K562 (cell line): ENCODE measurements around the gene ATP5MC3. TPM values are rescaled to one million over a fixed set of nuclear protein-coding genes. Genes with fewer than 3 reads are reported as not detected.

Source experiments
- ATAC-seq: fragments of 200-7000 bp; cut with Tn5 transposase; 3 replicates; pipeline ENCODE4 v1.9.1; 2020; ENCODE audit warnings: moderate library complexity
- BruUV-seq: library from RNA; stranded (reverse); fragments of 400-500 nt; replicated peaks from 2 replicates; lab custom pipeline; 2021; lab: Mats Ljungman, UMichigan
- CTCF ChIA-PET: fragments of 300-600 bp; formaldehyde crosslinking; extraction: SDS; loops from one replicate; lab custom pipeline; 2021; ENCODE audit warnings: low intra/inter-chr PET ratio; lab: Yijun Ruan, JAX
- POLR2A ChIA-PET: fragments of 300-600, 350-650 bp; sonication (Branson Sonifier 250); formaldehyde crosslinking; extraction: SDS; loops from one replicate; lab custom pipeline; 2021; ENCODE audit warnings: antibody characterized with exemption, inconsistent platforms; lab: Yijun Ruan, JAX
- DNase-seq, 4 experiments: peaks; one replicate each; pipeline versions ENCODE4 v3.0.0 to v3.0.0-alpha.2; 2011 to 2018; ENCODE audit warnings: low spot score in 3 of 4, mixed read lengths in 3 of 4; ENCODE audit errors: extremely low read depth in 1 of 4
- FAIRE-seq: peaks from 2 replicates; lab custom pipeline; 2011; peaks lifted over from hg19 to GRCh38; lab: Jason Lieb, UNC
- H2AFZ ChIP-seq: 2 replicates; pipeline ENCODE4 v1.6.0; 2011; ENCODE audit warnings: low read depth, low read length, control low read depth, inconsistent platforms
- H3K27ac ChIP-seq: fragments of 200-600 bp; 3 replicates; pipeline ENCODE4 v1.8.0; 2011; ENCODE audit warnings: low read depth, mild to moderate bottlenecking, control low read depth, inconsistent platforms, low read length, moderate library complexity, mixed read lengths; ENCODE audit errors: extremely low read depth
- H3K27me3 ChIP-seq, 2 experiments: fragments of 300-600 bp in 1 of 2; 2 replicates in 1 of 2; 3 replicates in 1 of 2; pipeline versions ENCODE4 v1.6.0 to v1.8.0; 2011; ENCODE audit warnings: inconsistent platforms in 2 of 2, low read length in 2 of 2, mild to moderate bottlenecking in 1 of 2, mixed read lengths in 1 of 2, moderate library complexity in 1 of 2; ENCODE audit not compliant: control insufficient read depth in 2 of 2, insufficient read depth in 2 of 2
- H3K36me3 ChIP-seq: fragments of 300-600 bp; 3 replicates; pipeline ENCODE4 v1.8.0; 2011; ENCODE audit warnings: mild to moderate bottlenecking, low read length, inconsistent platforms; ENCODE audit not compliant: control insufficient read depth, insufficient read depth
- H3K4me1 ChIP-seq, 2 experiments: fragments of 200-600 bp in 1 of 2; replicated peaks in 1 of 2; 2 replicates in 1 of 2; 3 replicates in 1 of 2; pipeline versions ENCODE4 v1.5.1 to v1.8.0; 2011; ENCODE audit warnings: inconsistent platforms in 2 of 2, low read length in 2 of 2, mild to moderate bottlenecking in 1 of 2, mixed read lengths in 1 of 2, moderate library complexity in 1 of 2; ENCODE audit not compliant: control insufficient read depth in 2 of 2, insufficient read depth in 2 of 2
- H3K4me2 ChIP-seq: 2 replicates; pipeline ENCODE4 v1.6.1; 2011; ENCODE audit warnings: low read length, control low read depth, inconsistent platforms, mixed read lengths; ENCODE audit not compliant: insufficient read depth
- H3K4me3 ChIP-seq: fragments of 200-600 bp; sonication (generic), shearing (Covaris generic); 2 replicates; pipeline ENCODE4 v1.5.1; 2016; ENCODE audit warnings: control low read depth, inconsistent platforms
- H3K79me2 ChIP-seq: fragments of 200-600 bp; 3 replicates; pipeline ENCODE4 v1.8.0; 2011; ENCODE audit warnings: low read length, inconsistent platforms; ENCODE audit not compliant: control insufficient read depth, insufficient read depth
- H3K9ac ChIP-seq, 2 experiments: 2 replicates each; pipeline versions ENCODE4 v1.6.0 to v1.6.1; 2011; ENCODE audit warnings: low read depth in 2 of 2, low read length in 2 of 2, control low read depth in 1 of 2, inconsistent platforms in 1 of 2, mild to moderate bottlenecking in 1 of 2, mixed read lengths in 1 of 2; ENCODE audit not compliant: insufficient read depth in 1 of 2
- H3K9me1 ChIP-seq: one replicate; pipeline ENCODE4 v1.6.0; 2011; ENCODE audit warnings: inconsistent platforms, mild to moderate bottlenecking, low read length, moderate library complexity; ENCODE audit not compliant: control insufficient read depth, insufficient read depth
- H3K9me3 ChIP-seq: replicated peaks from 2 replicates; pipeline ENCODE4 v1.5.1; 2011; ENCODE audit warnings: low read depth, low read length, inconsistent platforms; ENCODE audit not compliant: control insufficient read depth, insufficient read depth
- H4K20me1 ChIP-seq: replicated peaks from 2 replicates; pipeline ENCODE4 v1.6.1; 2011; ENCODE audit warnings: low read length, inconsistent platforms, mixed read lengths; ENCODE audit not compliant: control insufficient read depth, insufficient read depth
- ARID1B ChIP-seq: fragments of 450-650 bp; IDR thresholded peaks from 2 replicates; pipeline ENCODE4 v1.6.1; 2016; ENCODE audit warnings: antibody characterized with exemption, mild to moderate bottlenecking, inconsistent platforms
- BRD9 ChIP-seq: fragments of 450-650 bp; IDR thresholded peaks from 2 replicates; pipeline ENCODE4 v1.6.1; 2018; ENCODE audit warnings: low read depth; ENCODE audit not compliant: partially characterized antibody
- FOXA3 ChIP-seq, 2 experiments: fragments of 450-650 bp in 1 of 2; sonication (generic) in 1 of 2; formaldehyde crosslinking; IDR thresholded peaks in 1 of 2; conservative IDR thresholded peaks in 1 of 2; 2 replicates each; pipeline versions ENCODE4 v1.4.0 to v1.8.0; 2020 to 2022; ENCODE audit warnings: mild to moderate bottlenecking in 2 of 2, missing genetic modification reagents in 1 of 2
- GABPB1 ChIP-seq: sonication (generic); formaldehyde crosslinking; IDR thresholded peaks from 2 replicates; pipeline ENCODE4 v1.8.0; 2022; ENCODE audit warnings: mild to moderate bottlenecking, missing genetic modification reagents
- GTF2A2 ChIP-seq: IDR thresholded peaks from 2 replicates; pipeline ENCODE4 v1.6.1; 2016; ENCODE audit warnings: mild to moderate bottlenecking, missing genetic modification characterization, missing compliant biosample characterization
- NCOR1 ChIP-seq: fragments of 450-650 bp; IDR thresholded peaks from 2 replicates; pipeline ENCODE4 v1.6.1; 2016; ENCODE audit warnings: mild to moderate bottlenecking, moderate library complexity
- NELFE ChIP-seq: IDR thresholded peaks from 2 replicates; pipeline ENCODE4 v1.6.1; 2011; ENCODE audit warnings: mild to moderate bottlenecking; ENCODE audit not compliant: insufficient read depth, insufficient read length
- ZKSCAN1 ChIP-seq: fragments of 150-350 bp; IDR thresholded peaks from 2 replicates; pipeline ENCODE4 v1.6.1; 2016; ENCODE audit warnings: low read depth, low read length
- WGBS: fragments of 100-300 bp; shearing (Covaris generic); methylation state at CpG from one replicate; pipeline ENCODE4 v1.1.6; 2016; ENCODE audit warnings: low coverage, mixed read lengths; ENCODE audit not compliant: insufficient coverage; ENCODE audit errors: missing lambda C conversion rate; 5-methylcytosine and 5-hydroxymethylcytosine counted together
- in situ Hi-C: fragments of 300-500 bp; cut with MboI; formaldehyde crosslinking; loops from 4 replicates; pipeline ENCODE4 v1.15.0; 2018; ENCODE audit warnings: inconsistent platforms, mixed read lengths
- intact Hi-C: fragments of 100-400 bp; cut with micrococcal nuclease; formaldehyde crosslinking; loops from 2 replicates; pipeline ENCODE4 v1.14.2; 2022
- polyA plus RNA-seq, 8 experiments: library from polyadenylated mRNA; depleted of rRNA in 4 of 8; stranded (reverse) in 5 of 8; unstranded in 3 of 8; fragments of >200 nt; fragmentation: Nextera tagmentation in 2 of 8; fragmentation: Illumina TruSeq in 1 of 8; extraction: Ambion mirVana in 2 of 8; extraction: Trizol in 1 of 8; gene quantifications; 2 replicates each; pipeline versions ENCODE4 v1.2.1 to v1.2.3, GENCODE V29; 2011 to 2014; ENCODE audit warnings: inconsistent platforms in 1 of 8, missing spikeins in 1 of 8
- total RNA-seq, 7 experiments: library from RNA; depleted of rRNA in 6 of 7; stranded (reverse); fragments of >200 nt in 6 of 7; fragmentation: Illumina TruSeq in 2 of 7; extraction: Trizol in 2 of 7; gene quantifications; 2 replicates each; pipeline versions ENCODE4 v1.2.1 to v1.2.3, GENCODE V29; 2011 to 2021; ENCODE audit warnings: low replicate concordance in 1 of 7
- TF ChIP-seq, protein P1 (sequence below), 2 experiments: fragments of 450-650 bp; formaldehyde crosslinking in 1 of 2; IDR thresholded peaks; 2 replicates each; pipeline versions ENCODE4 v1.4.0 to v1.6.1; 2014 to 2020; ENCODE audit warnings: mild to moderate bottlenecking in 2 of 2, borderline replicate concordance in 1 of 2, low read depth in 1 of 2
- TF ChIP-seq, protein P2 (sequence below): fragments of 450-650 bp; formaldehyde crosslinking; IDR thresholded peaks from 2 replicates; pipeline ENCODE4 v1.4.0; 2020; ENCODE audit warnings: mild to moderate bottlenecking, mixed read lengths

ATP5MC3 gene
- total and polyA plus RNA-seq, 9 of the 15 experiments (the other 6 are each of a cell fraction or from before 2014, with no cell fraction given): 423 to 2,565 (median 1,012) TPM

DNA sequence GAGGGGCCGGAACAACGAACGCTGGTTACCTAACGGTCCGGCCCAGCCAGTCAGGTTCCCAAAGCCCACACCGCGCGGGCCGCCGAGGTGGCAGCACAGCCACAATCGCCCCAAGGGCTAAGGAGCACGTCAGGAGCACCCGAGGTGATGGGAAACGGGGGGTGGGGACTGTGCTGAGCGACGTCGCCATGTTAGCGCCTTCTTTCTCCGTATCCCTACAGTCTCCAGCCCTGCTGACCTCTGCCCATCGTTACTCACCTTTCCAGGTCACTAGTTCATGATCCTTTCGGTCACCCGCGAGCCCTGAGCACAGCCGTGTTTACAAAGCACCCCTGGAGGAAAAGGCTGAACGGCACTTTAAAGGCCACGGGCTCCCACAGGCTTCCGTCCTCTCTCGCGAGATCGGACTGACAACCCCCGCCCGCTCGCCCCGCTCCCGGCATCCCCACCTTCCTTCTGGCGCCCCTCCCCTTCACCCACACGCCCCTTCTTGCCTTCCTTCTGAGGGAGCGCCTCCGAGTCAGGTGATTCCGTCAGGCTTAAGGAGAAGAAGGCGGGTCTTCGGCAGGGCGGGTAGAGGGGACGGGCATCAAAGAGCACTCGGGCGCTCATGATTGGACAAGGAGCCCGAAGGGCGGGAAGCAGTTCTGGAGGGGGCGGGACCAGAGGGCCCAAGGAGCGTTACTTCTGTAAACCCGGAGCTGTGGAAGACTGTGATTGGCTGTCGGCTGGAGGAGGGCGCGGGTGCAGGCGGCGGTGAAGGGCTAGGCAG lies 13.5 kb downstream of the ATP5MC3 start, which contains the start of gene ATF2:
Gene ATF2 (minus strand): TSS at position 412 of the 772 bp plus-strand sequence. CDS start 31,760 bp downstream, outside the sequence.
- in situ Hi-C loops (loop anchor here (10.0 kb wide), 1 partner anchor 1223 kb away; no protein-coding TSS in a partner anchor), intact Hi-C loops (loop anchor here (1.0 to 5.0 kb wide), 3 partner anchors 13 to 834 kb away; partner anchors contain the start of genes ATP5MC3 and LNPK)
- Histone ChIP-seq H4K20me1 (no peaks in the 10 kb centered on the region), H3K79me2 (peaks cover 70% of the 10 kb centered on the region), H3K4me1 (peaks cover 10 to 12% of the 10 kb centered on the region in 2 experiments), H3K36me3 (peaks cover 10% of the 10 kb centered on the region; the same call in 2 of the 3 replicates), H2AFZ (peak within 1 kb of the TSS; percentile 98), H3K4me2 (peak within 1 kb of the TSS; percentile 98), H3K4me3 (peak within 1 kb of the TSS; percentile 69), H3K27me3 (no peaks in the 10 kb centered on the region), H3K9me1 (no peaks in the 10 kb centered on the region), H3K9me3 (peaks cover 3% of the 10 kb centered on the region; the same call in 1 of the 2 replicates), H3K27ac (peak within 1 kb of the TSS; percentile 98), H3K9ac (peak within 1 kb of the TSS; percentile 98 to 99)
- DNase-seq (peak; percentile 98 to 100 (median 98)), FAIRE-seq (peak; percentile 95), ATAC-seq (peak; percentile 88)
- POLR2A ChIA-PET: interaction anchor here (0.5 to 3.4 kb wide), 17 partner anchors 9 to 911 kb away, joined by 3 to 42 read pairs (median 3); partner anchors contain the start of gene CHRNA1
- BruUV-seq: TSS peak; percentile 61
- CTCF ChIA-PET: no interaction called here
- under 1% methylated on average over 54 of the region's 56 CpGs for WGBS
- TF ChIP-seq ARID1B (peak; percentile 60), NELFE (no peak), FOXA3 (CRISPR knock-in tag; conservative IDR thresholded peaks at IDR 0.05 in 1 of 2, IDR thresholded peaks at IDR 0.05 in 1 of 2) (peak; percentile 42 to 91; a peak in 3 of 4 replicates), BRD9 (peak; percentile 95), GABPB1 (peak; percentile 67), ZKSCAN1 (no peak), GTF2A2 (tag) (no peak), NCOR1 (peak; percentile 67)
- TF ChIP-seq, protein P1, sequence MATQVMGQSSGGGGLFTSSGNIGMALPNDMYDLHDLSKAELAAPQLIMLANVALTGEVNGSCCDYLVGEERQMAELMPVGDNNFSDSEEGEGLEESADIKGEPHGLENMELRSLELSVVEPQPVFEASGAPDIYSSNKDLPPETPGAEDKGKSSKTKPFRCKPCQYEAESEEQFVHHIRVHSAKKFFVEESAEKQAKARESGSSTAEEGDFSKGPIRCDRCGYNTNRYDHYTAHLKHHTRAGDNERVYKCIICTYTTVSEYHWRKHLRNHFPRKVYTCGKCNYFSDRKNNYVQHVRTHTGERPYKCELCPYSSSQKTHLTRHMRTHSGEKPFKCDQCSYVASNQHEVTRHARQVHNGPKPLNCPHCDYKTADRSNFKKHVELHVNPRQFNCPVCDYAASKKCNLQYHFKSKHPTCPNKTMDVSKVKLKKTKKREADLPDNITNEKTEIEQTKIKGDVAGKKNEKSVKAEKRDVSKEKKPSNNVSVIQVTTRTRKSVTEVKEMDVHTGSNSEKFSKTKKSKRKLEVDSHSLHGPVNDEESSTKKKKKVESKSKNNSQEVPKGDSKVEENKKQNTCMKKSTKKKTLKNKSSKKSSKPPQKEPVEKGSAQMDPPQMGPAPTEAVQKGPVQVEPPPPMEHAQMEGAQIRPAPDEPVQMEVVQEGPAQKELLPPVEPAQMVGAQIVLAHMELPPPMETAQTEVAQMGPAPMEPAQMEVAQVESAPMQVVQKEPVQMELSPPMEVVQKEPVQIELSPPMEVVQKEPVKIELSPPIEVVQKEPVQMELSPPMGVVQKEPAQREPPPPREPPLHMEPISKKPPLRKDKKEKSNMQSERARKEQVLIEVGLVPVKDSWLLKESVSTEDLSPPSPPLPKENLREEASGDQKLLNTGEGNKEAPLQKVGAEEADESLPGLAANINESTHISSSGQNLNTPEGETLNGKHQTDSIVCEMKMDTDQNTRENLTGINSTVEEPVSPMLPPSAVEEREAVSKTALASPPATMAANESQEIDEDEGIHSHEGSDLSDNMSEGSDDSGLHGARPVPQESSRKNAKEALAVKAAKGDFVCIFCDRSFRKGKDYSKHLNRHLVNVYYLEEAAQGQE (IDR thresholded peaks at IDR 0.05; ENCODE audit: borderline replicate concordance): no peak
- TF ChIP-seq, protein P1 (CRISPR knock-in tag; IDR thresholded peaks at IDR 0.05; ENCODE audit: low read depth): peak; percentile 20; the same call in 1 of the 2 replicates
- TF ChIP-seq, protein P2, sequence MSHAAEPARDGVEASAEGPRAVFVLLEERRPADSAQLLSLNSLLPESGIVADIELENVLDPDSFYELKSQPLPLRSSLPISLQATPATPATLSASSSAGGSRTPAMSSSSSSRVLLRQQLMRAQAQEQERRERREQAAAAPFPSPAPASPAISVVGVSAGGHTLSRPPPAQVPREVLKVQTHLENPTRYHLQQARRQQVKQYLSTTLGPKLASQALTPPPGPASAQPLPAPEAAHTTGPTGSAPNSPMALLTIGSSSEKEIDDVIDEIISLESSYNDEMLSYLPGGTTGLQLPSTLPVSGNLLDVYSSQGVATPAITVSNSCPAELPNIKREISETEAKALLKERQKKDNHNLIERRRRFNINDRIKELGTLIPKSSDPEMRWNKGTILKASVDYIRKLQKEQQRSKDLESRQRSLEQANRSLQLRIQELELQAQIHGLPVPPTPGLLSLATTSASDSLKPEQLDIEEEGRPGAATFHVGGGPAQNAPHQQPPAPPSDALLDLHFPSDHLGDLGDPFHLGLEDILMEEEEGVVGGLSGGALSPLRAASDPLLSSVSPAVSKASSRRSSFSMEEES (CRISPR knock-in tag): peak; percentile 50
